HepG2 (cell line): ENCODE results near the gene DIS3L2. TPM values are rescaled to one million over a fixed set of nuclear protein-coding genes. Genes with fewer than 3 reads are reported as not detected.

ENCODE experiments used
- ATAC-seq: fragments of 200-7000 bp; cut with Tn5 transposase; 3 replicates; pipeline ENCODE4 v1.9.1; 2020; ENCODE audit warnings: mild to moderate bottlenecking, moderate library complexity
- BruUV-seq: library from RNA; stranded (reverse); fragments of 400-500 nt; replicated peaks from 2 replicates; lab custom pipeline; 2021; lab: Mats Ljungman, UMichigan
- CTCF ChIA-PET: fragments of 300-600 bp; formaldehyde crosslinking; extraction: SDS; loops from one replicate; lab custom pipeline; 2021; ENCODE audit warnings: low total read pairs, inconsistent platforms, low intra/inter-chr PET ratio; lab: Yijun Ruan, JAX
- POLR2A ChIA-PET: fragments of 350-600 bp; sonication (Branson Sonifier 250); formaldehyde crosslinking; loops from one replicate; lab custom pipeline; 2020; ENCODE audit warnings: antibody characterized with exemption, inconsistent platforms; lab: Yijun Ruan, JAX
- DNase-seq: peaks from one replicate; pipeline ENCODE4 v3.0.0-alpha.2; 2015; ENCODE audit warnings: low spot score
- FAIRE-seq: peaks from 3 replicates; lab custom pipeline; 2011; peaks lifted over from hg19 to GRCh38; lab: Jason Lieb, UNC
- H2AFZ ChIP-seq: one replicate; pipeline ENCODE4 v1.6.1; 2011; ENCODE audit warnings: low read length, inconsistent platforms
- H3K27ac ChIP-seq: fragments of 300-600 bp; 3 replicates; pipeline ENCODE4 v1.8.0; 2011; ENCODE audit warnings: mixed run types, mild to moderate bottlenecking, mixed read lengths, low read length, inconsistent platforms; ENCODE audit not compliant: insufficient read depth; ENCODE audit errors: extremely low read length
- H3K27me3 ChIP-seq, 2 experiments: fragments of 200-600 bp in 1 of 2; 2 replicates in 1 of 2; 3 replicates in 1 of 2; pipeline versions ENCODE4 v1.6.0 to v1.8.0; 2011; ENCODE audit warnings: low read length in 2 of 2, mild to moderate bottlenecking in 2 of 2, moderate library complexity in 2 of 2, inconsistent platforms in 1 of 2; ENCODE audit not compliant: insufficient read depth in 2 of 2, control insufficient read depth in 1 of 2
- H3K36me3 ChIP-seq, 2 experiments: fragments of 200-600 bp in 1 of 2; replicated peaks in 1 of 2; 2 replicates in 1 of 2; 3 replicates in 1 of 2; pipeline versions ENCODE4 v1.5.1 to v1.8.0; 2011; ENCODE audit warnings: low read length in 2 of 2, inconsistent platforms in 1 of 2; ENCODE audit not compliant: insufficient read depth in 2 of 2, control insufficient read depth in 1 of 2
- H3K4me1 ChIP-seq: 2 replicates; pipeline ENCODE4 v1.5.1; 2012; ENCODE audit warnings: low read length, inconsistent platforms; ENCODE audit not compliant: insufficient read depth
- H3K4me2 ChIP-seq: 2 replicates; pipeline ENCODE4 v1.6.0; 2011; ENCODE audit warnings: low read depth, low read length, inconsistent platforms
- H3K4me3 ChIP-seq, 3 experiments: fragments of 200-600 bp in 1 of 3; sonication (generic), shearing (Covaris generic) in 1 of 3; replicated peaks in 1 of 3; 2 replicates each; pipeline ENCODE4 v1.5.1; 2011 to 2016; ENCODE audit warnings: low read length in 3 of 3, inconsistent platforms in 2 of 3, low read depth in 2 of 3, mild to moderate bottlenecking in 2 of 3, control low read depth in 1 of 3, mixed read lengths in 1 of 3; ENCODE audit not compliant: insufficient read depth in 1 of 3
- H3K79me2 ChIP-seq: one replicate; pipeline ENCODE4 v1.6.1; 2011; ENCODE audit warnings: low read length, inconsistent platforms; ENCODE audit not compliant: insufficient read depth
- H3K9ac ChIP-seq: 2 replicates; pipeline ENCODE4 v1.6.0; 2011; ENCODE audit warnings: mild to moderate bottlenecking, low read depth, low read length, inconsistent platforms; ENCODE audit not compliant: insufficient read depth
- H3K9me3 ChIP-seq: 2 replicates; pipeline ENCODE4 v1.5.1; 2012; ENCODE audit warnings: mild to moderate bottlenecking, low read length
- H4K20me1 ChIP-seq: 2 replicates; pipeline ENCODE4 v1.6.0; 2011; ENCODE audit warnings: inconsistent platforms, mild to moderate bottlenecking, low read length, moderate library complexity; ENCODE audit not compliant: insufficient read depth
- GPN1 ChIP-seq: sonication (generic); formaldehyde crosslinking; IDR thresholded peaks from 2 replicates; pipeline ENCODE4 v1.5.1; 2020; ENCODE audit warnings: missing genetic modification reagents, borderline replicate concordance
- JUN ChIP-seq: sonication (generic); formaldehyde crosslinking; IDR thresholded peaks from 2 replicates; pipeline ENCODE4 v1.4.0; 2020; ENCODE audit warnings: mild to moderate bottlenecking, missing genetic modification reagents
- KAT8 ChIP-seq: IDR thresholded peaks from 2 replicates; pipeline ENCODE4 v1.6.1; 2016; ENCODE audit warnings: missing genetic modification reagents, missing compliant biosample characterization
- ZFX ChIP-seq: sonication (generic); formaldehyde crosslinking; IDR thresholded peaks from 2 replicates; pipeline ENCODE4 v1.4.0; 2020; ENCODE audit warnings: mild to moderate bottlenecking, low read depth, missing genetic modification reagents, moderate library complexity
- ZNF136 ChIP-seq: sonication (generic); formaldehyde crosslinking; IDR thresholded peaks from 2 replicates; pipeline ENCODE4 v1.8.1; 2022; ENCODE audit warnings: low read depth, mild to moderate bottlenecking, moderate library complexity, missing genetic modification reagents
- ZNF142 ChIP-seq: sonication (generic); formaldehyde crosslinking; IDR thresholded peaks from 2 replicates; pipeline ENCODE4 v1.4.0; 2020; ENCODE audit warnings: missing genetic modification reagents
- ZNF431 ChIP-seq: sonication (generic); formaldehyde crosslinking; IDR thresholded peaks from 2 replicates; pipeline ENCODE4 v1.9.0; 2022; ENCODE audit warnings: missing genetic modification reagents, low read depth, mild to moderate bottlenecking, borderline replicate concordance
- ZNF761 ChIP-seq: sonication (generic); formaldehyde crosslinking; conservative IDR thresholded peaks from 2 replicates; pipeline ENCODE4 v1.4.0; 2020; ENCODE audit warnings: mild to moderate bottlenecking, missing genetic modification reagents
- WGBS: methylation state at CpG from one replicate; pipeline ENCODE4 v1.1.6; 2017; ENCODE audit warnings: low lambda C conversion rate; 5-methylcytosine and 5-hydroxymethylcytosine counted together
- in situ Hi-C: cut with HindIII; loops from 2 replicates; pipeline ENCODE4 v1.10.0; 2017; ENCODE audit warnings: low pct_unique_long_range_greater_than_20kb; ENCODE audit not compliant: extremely low pct_ligation_motif_present
- intact Hi-C: fragments of 100-400 bp; cut with micrococcal nuclease; formaldehyde crosslinking; loops from one replicate; pipeline ENCODE4 v1.10.0; 2022; ENCODE audit not compliant: unreplicated experiment
- polyA plus RNA-seq, 8 experiments: library from polyadenylated mRNA; depleted of rRNA in 3 of 8; stranded (reverse) in 7 of 8; unstranded in 1 of 8; fragments of >200 nt; fragmentation: Illumina TruSeq in 4 of 8; extraction: Trizol in 4 of 8; gene quantifications; 2 replicates each; pipeline versions ENCODE4 v1.2.1 to v1.2.3, GENCODE V29; 2011 to 2016; ENCODE audit warnings: low read depth in 4 of 8, missing spikeins in 1 of 8, mixed read lengths in 1 of 8; ENCODE audit not compliant: insufficient read depth in 1 of 8
- total RNA-seq, 5 experiments: library from RNA; depleted of rRNA; stranded (reverse); fragments of >200 nt; fragmentation: Illumina TruSeq; extraction: Trizol; gene quantifications; 2 replicates each; pipeline ENCODE4 v1.2.3, GENCODE V29; 2016; ENCODE audit warnings: low read depth in 1 of 5
- TF ChIP-seq, protein P1 (sequence below): IDR thresholded peaks from 2 replicates; pipeline ENCODE4 v1.6.1; 2016; ENCODE audit warnings: mild to moderate bottlenecking, missing biosample characterization, missing genetic modification reagents

DIS3L2 gene
- total and polyA plus RNA-seq, 2 of the 13 experiments (the other 11 are each of a cell fraction or from before 2014, with no cell fraction given) = 7.0 to 23.9 TPM

- Histone ChIP-seq H3K4me2 (no peak overlapping the region), H4K20me1 (no peaks in the 10 kb centered on the region), H3K36me3 (peaks cover 0 to 17% of the 10 kb centered on the region in 2 experiments; a peak in 2 of 5 replicates), H3K9ac (no peak overlapping the region), H3K27ac (no peak overlapping the region), H3K79me2 (no peaks in the 10 kb centered on the region), H3K4me3 (no peak overlapping the region), H3K4me1 (peaks cover 4% of the 10 kb centered on the region; the same call in 1 of the 2 replicates), H2AFZ (no peak overlapping the region), H3K27me3 (no peaks in the 10 kb centered on the region), H3K9me3 (no peaks in the 10 kb centered on the region)
- intact Hi-C loops = no loop called here
- TF ChIP-seq JUN (CRISPR knock-in tag) (no peak), ZNF136 (CRISPR knock-in tag) (no peak), KAT8 (no peak), ZNF431 (CRISPR knock-in tag) (no peak), GPN1 (CRISPR knock-in tag) (no peak), ZFX (no peak), ZNF142 (CRISPR knock-in tag) (no peak), ZNF761 (CRISPR knock-in tag) (no peak)
- TF ChIP-seq, protein P1, sequence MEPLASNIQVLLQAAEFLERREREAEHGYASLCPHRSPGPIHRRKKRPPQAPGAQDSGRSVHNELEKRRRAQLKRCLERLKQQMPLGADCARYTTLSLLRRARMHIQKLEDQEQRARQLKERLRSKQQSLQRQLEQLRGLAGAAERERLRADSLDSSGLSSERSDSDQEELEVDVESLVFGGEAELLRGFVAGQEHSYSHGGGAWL (CRISPR knock-in tag) = no peak
- ChIA-PET CTCF (no interaction called here), POLR2A (no interaction called here)
- no peak for FAIRE-seq
- in situ Hi-C loops = no loop called here
- ATAC-seq = no peak
- DNase-seq = no peak
- WGBS = 92% methylated on average over 8 of the region's 8 CpGs
- no TSS peak for BruUV-seq
These were observed 325.8 kb downstream of the DIS3L2 start for GRCh38 chr2:232287316-232287715.
